SU-DHL-6 (cell line): ENCODE results near the gene NEUROG1.

Experiments used
- H2AFZ ChIP-seq: fragments of 200-600 bp; sonication (generic); 2 replicates; pipeline ENCODE4 v1.6.1; 2014; ENCODE audit warnings: low read depth, mild to moderate bottlenecking, moderate library complexity, mixed read lengths, antibody characterized with exemption, low read length; ENCODE audit not compliant: severe bottlenecking
- H3F3A ChIP-seq: fragments of 200-600 bp; shearing (Covaris generic); 2 replicates; pipeline ENCODE4 v1.6.0; 2016; ENCODE audit warnings: antibody characterized with exemption, mild to moderate bottlenecking; ENCODE audit not compliant: insufficient read depth
- H3K27ac ChIP-seq: fragments of 200-600 bp; sonication (generic); 2 replicates; pipeline ENCODE4 v1.5.1; 2016; ENCODE audit warnings: low read depth, mild to moderate bottlenecking, low read length, moderate library complexity, mixed read lengths
- H3K27me3 ChIP-seq: fragments of 200-600 bp; sonication (generic), shearing (Covaris generic); 2 replicates; pipeline ENCODE4 v1.6.0; 2014; ENCODE audit warnings: mild to moderate bottlenecking, low read length
- H3K36me3 ChIP-seq: fragments of 200-600 bp; sonication (generic); 2 replicates; pipeline ENCODE4 v1.6.1; 2014; ENCODE audit warnings: mild to moderate bottlenecking, low read length, mixed read lengths
- H3K4me2 ChIP-seq: fragments of 300-600, 200-600 bp; shearing (Covaris generic), sonication (generic); 2 replicates; pipeline ENCODE4 v1.6.0; 2014; ENCODE audit warnings: low read length, low read depth, mild to moderate bottlenecking; ENCODE audit not compliant: poor library complexity, severe bottlenecking
- H3K4me3 ChIP-seq: fragments of 200-600 bp; sonication (generic); 2 replicates; pipeline ENCODE4 v1.5.1; 2014; ENCODE audit warnings: antibody characterized with exemption, low read length, mild to moderate bottlenecking, mixed read lengths; ENCODE audit not compliant: insufficient read depth, poor library complexity, severe bottlenecking
- H3K79me2 ChIP-seq: fragments of 200-600 bp; sonication (generic); 2 replicates; pipeline ENCODE4 v1.6.1; 2014; ENCODE audit warnings: mild to moderate bottlenecking, low read length, moderate library complexity; ENCODE audit not compliant: insufficient read depth
- H3K9ac ChIP-seq: fragments of 200-600 bp; sonication (generic); 2 replicates; pipeline ENCODE4 v1.7.0; 2014; ENCODE audit warnings: mild to moderate bottlenecking, low read length
- H3K9me2 ChIP-seq: fragments of 200-600 bp; sonication (generic); replicated peaks from 2 replicates; pipeline ENCODE4 v1.6.1; 2014; ENCODE audit warnings: low read length; ENCODE audit not compliant: insufficient read depth
- H3K9me3 ChIP-seq: fragments of 200-600 bp; sonication (generic); 2 replicates; pipeline ENCODE4 v1.6.1; 2014; ENCODE audit warnings: low read length, mixed read lengths; ENCODE audit not compliant: insufficient read depth
- H4K20me1 ChIP-seq: fragments of 200-600 bp; sonication (generic); 2 replicates; pipeline ENCODE4 v1.6.1; 2014; ENCODE audit warnings: low read depth, mild to moderate bottlenecking, antibody characterized with exemption, low read length, moderate library complexity, mixed read lengths
- CTCF ChIP-seq: fragments of 200-600 bp; sonication (generic); IDR thresholded peaks from one replicate; pipeline ENCODE4 v1.5.1; 2017; ENCODE audit warnings: antibody characterized with exemption, mild to moderate bottlenecking, low read length, moderate library complexity; ENCODE audit not compliant: insufficient read depth, poor library complexity, severe bottlenecking
- EZH2phosphoT487 ChIP-seq: fragments of 200-600 bp; sonication (generic), shearing (Covaris generic); conservative IDR thresholded peaks from 2 replicates; pipeline ENCODE4 v1.6.1; 2018; ENCODE audit warnings: mild to moderate bottlenecking, antibody characterized with exemption, low read length, moderate library complexity, mixed read lengths

NEUROG1 gene

DNA sequence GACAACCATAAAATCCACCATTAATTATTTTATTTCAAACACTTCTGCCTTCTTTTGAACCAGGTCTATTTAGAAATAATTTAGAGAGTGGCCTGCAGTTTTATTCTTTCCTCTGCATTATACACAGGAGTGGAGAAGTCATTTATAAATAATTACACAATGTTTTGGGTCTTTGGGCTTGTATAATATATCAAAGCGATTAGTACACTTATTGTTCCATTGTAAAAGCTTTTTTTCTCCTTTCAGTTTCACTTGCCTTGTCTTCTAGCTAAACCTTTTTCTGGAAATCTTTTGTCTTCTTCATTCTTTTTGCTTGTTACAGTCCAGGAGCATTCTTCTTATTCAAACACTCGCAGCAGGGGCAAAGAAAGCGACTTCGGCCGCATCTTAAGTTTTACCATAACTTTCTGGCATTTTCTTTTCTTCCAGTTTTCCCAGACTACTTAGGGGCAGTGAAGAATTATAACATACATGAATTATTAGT, 7.3 kb upstream of the NEUROG1 start:
- H3K4me2 ChIP-seq: no peak overlapping the region
- no peak overlapping the region for H2AFZ ChIP-seq
- H3K9ac ChIP-seq: no peak overlapping the region
- H3K79me2 ChIP-seq: no peaks in the 10 kb centered on the region
- no peaks in the 10 kb centered on the region for H3K36me3 ChIP-seq
- no peak overlapping the region for H3K27ac ChIP-seq
- TF ChIP-seq EZH2phosphoT487 (no peak), CTCF (no peak)
- H4K20me1 ChIP-seq: no peaks in the 10 kb centered on the region
- no peaks in the 10 kb centered on the region for H3K9me2 ChIP-seq
- no peak overlapping the region for H3K4me3 ChIP-seq
- H3K9me3 ChIP-seq: no peaks in the 10 kb centered on the region
- H3K27me3 ChIP-seq: no peaks in the 10 kb centered on the region
- H3F3A ChIP-seq: no peaks in the 10 kb centered on the region

DNA sequence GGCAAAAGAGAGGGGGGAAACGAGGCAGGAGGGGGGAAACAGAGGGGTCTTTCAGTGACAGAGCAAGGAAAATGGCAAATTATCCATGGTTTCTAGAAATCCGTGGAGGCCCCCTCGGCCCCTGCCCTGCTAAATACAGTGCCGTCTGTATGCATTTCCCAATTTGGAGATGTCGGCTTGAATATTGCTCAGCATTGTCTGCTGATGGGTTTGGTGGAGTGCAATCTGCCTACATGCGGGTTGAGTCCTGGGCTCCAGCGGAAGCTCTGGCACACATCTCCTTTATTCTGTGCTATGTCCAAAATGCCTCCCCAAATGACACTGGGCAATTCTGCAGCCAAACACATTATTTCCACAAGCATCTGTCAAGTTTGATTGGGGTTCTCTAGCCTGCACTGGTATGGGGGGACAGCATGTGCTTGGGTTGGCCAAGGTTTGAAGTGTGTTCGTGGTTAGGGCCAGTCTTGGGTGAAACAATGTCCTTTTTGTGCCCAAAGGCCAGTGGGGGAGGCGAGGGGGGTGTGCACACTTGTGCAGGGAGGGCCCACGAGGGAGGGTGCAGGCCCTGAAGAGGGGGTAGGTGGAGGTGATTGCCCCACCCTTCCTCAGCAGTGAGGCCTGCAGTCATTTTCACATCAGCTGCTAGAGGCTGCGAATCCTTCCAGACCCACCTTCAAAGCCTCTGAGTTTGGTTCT, 6.2 kb upstream of the NEUROG1 start:
- Histone ChIP-seq H3K27ac (no peak overlapping the region), H3F3A (no peaks in the 10 kb centered on the region), H4K20me1 (no peaks in the 10 kb centered on the region), H3K79me2 (no peaks in the 10 kb centered on the region), H3K9ac (no peak overlapping the region), H3K36me3 (no peaks in the 10 kb centered on the region), H3K4me3 (no peak overlapping the region), H3K9me3 (no peaks in the 10 kb centered on the region), H2AFZ (no peak overlapping the region), H3K27me3 (no peaks in the 10 kb centered on the region), H3K9me2 (no peaks in the 10 kb centered on the region), H3K4me2 (no peak overlapping the region)
- no peak for TF ChIP-seq EZH2phosphoT487
- TF ChIP-seq CTCF: no peak

- Histone ChIP-seq H3K27ac (no peak overlapping the region), H3K4me3 (no peak overlapping the region), H3F3A (no peaks in the 10 kb centered on the region), H3K4me2 (no peak overlapping the region), H3K9me3 (no peaks in the 10 kb centered on the region), H3K36me3 (no peaks in the 10 kb centered on the region), H4K20me1 (no peaks in the 10 kb centered on the region), H3K79me2 (no peaks in the 10 kb centered on the region), H3K9me2 (no peaks in the 10 kb centered on the region), H3K9ac (no peak overlapping the region), H2AFZ (no peak overlapping the region), H3K27me3 (no peaks in the 10 kb centered on the region)
- no peak for TF ChIP-seq EZH2phosphoT487
- TF ChIP-seq CTCF: no peak
Measured at GRCh38 chr5:135539430-135540005, 3.8 kb upstream of the NEUROG1 start.
